ENCODE measurements around the gene PTPRC.

Gene PTPRC

GRCh38 chr1:198601936-198602889 lies 36.6 kb upstream of the PTPRC start:
- no peak overlapping the region for H3K27ac ChIP-seq
- TF ChIP-seq ZFX (IDR thresholded peaks at IDR 0.05), result no peak
- TF ChIP-seq, protein P1, sequence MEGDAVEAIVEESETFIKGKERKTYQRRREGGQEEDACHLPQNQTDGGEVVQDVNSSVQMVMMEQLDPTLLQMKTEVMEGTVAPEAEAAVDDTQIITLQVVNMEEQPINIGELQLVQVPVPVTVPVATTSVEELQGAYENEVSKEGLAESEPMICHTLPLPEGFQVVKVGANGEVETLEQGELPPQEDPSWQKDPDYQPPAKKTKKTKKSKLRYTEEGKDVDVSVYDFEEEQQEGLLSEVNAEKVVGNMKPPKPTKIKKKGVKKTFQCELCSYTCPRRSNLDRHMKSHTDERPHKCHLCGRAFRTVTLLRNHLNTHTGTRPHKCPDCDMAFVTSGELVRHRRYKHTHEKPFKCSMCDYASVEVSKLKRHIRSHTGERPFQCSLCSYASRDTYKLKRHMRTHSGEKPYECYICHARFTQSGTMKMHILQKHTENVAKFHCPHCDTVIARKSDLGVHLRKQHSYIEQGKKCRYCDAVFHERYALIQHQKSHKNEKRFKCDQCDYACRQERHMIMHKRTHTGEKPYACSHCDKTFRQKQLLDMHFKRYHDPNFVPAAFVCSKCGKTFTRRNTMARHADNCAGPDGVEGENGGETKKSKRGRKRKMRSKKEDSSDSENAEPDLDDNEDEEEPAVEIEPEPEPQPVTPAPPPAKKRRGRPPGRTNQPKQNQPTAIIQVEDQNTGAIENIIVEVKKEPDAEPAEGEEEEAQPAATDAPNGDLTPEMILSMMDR (conservative IDR thresholded peaks at IDR 0.05), result 0 out of 2 replicates have a peak, but pooled peaks have one; percentile 2

- TF ChIP-seq ZFX (IDR thresholded peaks at IDR 0.05), result no peak
- TF ChIP-seq, protein P1 (conservative IDR thresholded peaks at IDR 0.05), result no peak
- no peak overlapping the region for H3K27ac ChIP-seq
Measured at GRCh38 chr1:198604975-198605374, 33.9 kb upstream of the PTPRC start.

DNA sequence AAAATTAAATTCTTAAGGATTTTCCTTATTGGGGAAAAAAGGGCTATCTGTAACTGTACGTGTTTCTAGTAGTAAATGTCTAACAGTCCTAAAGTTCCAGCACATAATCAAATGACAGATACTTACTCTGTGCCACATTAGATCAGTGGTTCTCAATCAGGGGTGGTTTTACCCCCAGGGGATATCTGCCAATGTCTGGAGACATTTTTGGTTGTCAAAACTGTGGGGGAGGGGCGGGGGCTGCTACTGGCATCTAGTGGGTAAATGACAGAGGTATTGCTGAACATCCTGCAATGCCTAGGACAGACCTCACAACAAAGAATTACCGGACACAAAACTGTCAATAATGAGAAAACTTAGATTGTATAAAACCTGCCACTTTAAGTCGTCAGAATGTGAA lies 33.4 kb upstream of the PTPRC start:
- no peak overlapping the region for H3K27ac ChIP-seq
- TF ChIP-seq, protein P1 (conservative IDR thresholded peaks at IDR 0.05), result no peak
- no peak for TF ChIP-seq ZFX (IDR thresholded peaks at IDR 0.05)

DNA sequence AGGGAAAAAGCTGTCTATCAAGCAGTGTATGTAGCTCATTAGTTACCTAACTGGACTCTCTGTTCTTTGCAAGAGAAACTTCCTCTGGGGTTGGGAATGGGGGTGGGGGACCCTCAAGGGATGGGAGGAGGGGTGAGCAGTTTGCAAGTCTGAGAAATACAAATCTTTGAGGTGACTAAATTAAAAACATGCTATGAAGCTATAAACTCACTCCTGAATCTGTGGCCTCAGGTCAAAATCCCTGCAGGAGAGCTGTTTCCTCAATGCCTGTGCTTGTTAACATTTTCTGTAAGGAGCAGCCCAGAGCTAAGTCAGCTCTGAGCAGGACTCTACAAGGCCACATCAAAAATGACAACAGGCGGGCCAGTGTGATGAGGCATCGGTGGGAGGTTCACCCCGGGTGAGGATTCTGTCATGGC lies 32.8 kb upstream of the PTPRC start:
- H3K27ac ChIP-seq, result no peak overlapping the region

DNA sequence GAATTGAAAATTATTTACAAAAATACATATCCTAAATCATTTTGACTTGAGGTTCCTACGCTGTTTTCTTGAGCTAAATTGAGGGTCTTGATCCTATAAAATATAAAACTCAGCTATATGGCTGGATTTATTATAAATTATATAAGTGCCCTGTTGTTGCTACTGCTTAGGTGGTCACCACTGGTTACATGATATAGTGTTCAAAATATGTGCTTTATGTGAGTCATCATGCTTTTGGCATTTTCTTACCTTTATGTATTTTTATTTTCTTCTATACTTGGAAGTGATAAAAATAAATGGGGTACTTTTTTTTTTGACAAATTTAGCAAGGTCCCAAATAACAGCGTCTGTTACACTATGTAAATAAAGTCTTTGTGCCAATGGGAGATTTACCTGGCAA lies 31.1 kb upstream of the PTPRC start:
- no peak overlapping the region for H3K27ac ChIP-seq
- TF ChIP-seq, protein P1 (conservative IDR thresholded peaks at IDR 0.05), result no peak
- no peak for TF ChIP-seq ZFX (IDR thresholded peaks at IDR 0.05)

More for the DNA sequence above, 32.8 kb upstream of the PTPRC start:
- TF ChIP-seq, protein P1 (conservative IDR thresholded peaks at IDR 0.05), result no peak
- TF ChIP-seq ZFX (IDR thresholded peaks at IDR 0.05), result no peak

GRCh38 chr1:198610362-198610761 lies 28.5 kb upstream of the PTPRC start:
- TF ChIP-seq ZFX (IDR thresholded peaks at IDR 0.05), result no peak
- TF ChIP-seq, protein P1 (conservative IDR thresholded peaks at IDR 0.05), result no peak
- H3K27ac ChIP-seq, result no peak overlapping the region

DNA sequence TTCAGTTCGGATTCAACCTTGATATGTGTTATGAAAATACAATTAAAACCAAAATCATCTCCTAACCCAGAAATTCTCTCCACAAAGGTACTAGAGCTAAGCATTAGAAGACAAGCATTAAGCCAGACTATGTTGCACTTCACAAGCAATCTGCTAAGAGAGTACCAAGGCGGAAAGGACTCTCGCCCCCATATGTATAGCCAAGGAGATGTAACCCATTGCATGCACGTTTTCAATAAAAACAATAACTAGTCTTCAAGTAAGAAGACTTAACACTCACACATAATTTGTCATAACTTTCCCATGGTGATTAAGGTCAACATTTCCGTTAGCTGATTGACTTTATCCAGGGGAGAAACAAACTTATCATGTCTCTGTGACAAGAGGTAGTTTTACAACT lies 27.6 kb upstream of the PTPRC start:
- TF ChIP-seq, protein P1 (conservative IDR thresholded peaks at IDR 0.05), result no peak
- no peak for TF ChIP-seq ZFX (IDR thresholded peaks at IDR 0.05)
- H3K27ac ChIP-seq, result no peak overlapping the region
